Stimulated activated CD4-positive, alpha-beta T cell treated with anti-CD3 and anti-CD28 coated beads, TNF-alpha, amount 100 ng/mL, for 24 hours (primary cell): ENCODE results near the gene LRIT3.
"Not testable (repeated sequence)": the region's sequence is repeated elsewhere in the genome, so short reads cannot be mapped to it uniquely, and the experiment has no call there.

Source experiments
- DNase-seq, 3 experiments: peaks; one replicate each; pipeline ENCODE4 v3.0.0-alpha.2; 2020; ENCODE audit warnings: low read depth in 3 of 3

LRIT3 gene

GRCh38 chr4:109850601-109851000, 2.7 kb downstream of the LRIT3 start:
- DNase-seq, result no peak

- not testable (repeated sequence) for DNase-seq
These were observed 11.8 kb downstream of the LRIT3 start for GRCh38 chr4:109859426-109860300.

DNA sequence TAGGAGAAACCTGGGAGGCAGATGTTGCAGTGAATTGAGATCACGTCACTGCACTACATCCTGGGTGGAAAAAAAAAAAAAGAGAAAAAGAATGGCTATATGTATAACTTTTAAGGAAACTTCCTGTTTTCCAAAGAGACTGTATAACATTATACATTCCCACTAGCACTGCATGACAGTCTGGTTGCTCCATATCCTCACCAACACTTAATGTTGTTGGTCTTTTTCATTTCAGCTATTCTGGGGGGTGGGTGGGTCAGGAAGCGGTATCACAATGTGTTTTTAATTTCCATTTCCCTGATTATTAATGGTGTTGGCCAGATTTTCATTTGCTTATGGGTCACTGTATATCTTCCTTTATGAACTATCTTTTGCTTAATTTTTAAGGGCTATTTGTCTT, 13.4 kb downstream of the LRIT3 start:
- DNase-seq, result no peak

DNA sequence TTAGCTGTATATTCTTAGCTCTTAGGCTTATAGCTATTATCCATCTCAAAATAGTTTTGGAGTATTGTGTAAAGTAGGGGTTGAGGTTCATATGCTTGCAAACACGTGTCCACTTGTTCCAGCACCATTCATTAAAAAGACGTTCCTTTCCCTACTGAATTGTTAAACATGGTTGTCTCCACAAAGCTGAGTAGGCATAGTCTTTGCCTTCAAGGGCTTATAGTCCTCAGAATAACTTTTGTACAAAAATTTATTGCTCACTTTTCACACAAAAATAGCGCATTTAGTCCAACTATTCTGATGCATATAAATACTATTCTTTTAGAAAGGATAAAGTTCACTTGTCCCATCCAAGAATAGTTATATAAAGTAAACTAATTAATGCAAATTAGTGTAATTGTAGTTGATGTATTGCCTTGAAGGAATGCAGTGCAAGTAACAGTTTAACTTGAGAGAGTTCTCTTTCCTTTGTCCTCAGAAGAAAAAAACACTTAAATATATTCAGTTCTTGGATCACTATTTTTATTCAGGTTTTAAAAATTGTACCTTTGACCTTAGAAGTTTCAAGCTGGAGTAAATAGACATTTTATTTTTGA, 14.1 kb downstream of the LRIT3 start:
- no peak for DNase-seq

DNA sequence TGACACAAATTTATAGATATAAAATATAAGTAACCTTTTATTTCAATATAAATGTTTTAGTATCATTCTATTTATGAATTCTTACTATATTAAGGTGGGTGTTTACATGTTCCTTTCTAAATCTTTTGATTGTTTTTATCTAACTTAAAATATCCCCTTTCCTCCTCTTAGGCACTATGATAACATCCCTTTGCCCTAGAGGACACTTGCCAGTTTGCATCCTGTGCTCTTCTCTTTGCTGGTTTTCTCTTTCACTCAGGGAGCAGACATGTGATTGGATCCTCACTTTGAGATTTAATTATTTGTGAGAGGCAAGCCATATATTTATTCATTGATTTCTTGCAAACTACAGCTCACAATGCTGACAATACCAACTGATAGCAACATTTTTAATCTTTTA, 16.2 kb downstream of the LRIT3 start:
- DNase-seq, result no peak

- DNase-seq, result no peak
These were observed 22.2 kb downstream of the LRIT3 start for GRCh38 chr4:109870061-109870460.

DNA sequence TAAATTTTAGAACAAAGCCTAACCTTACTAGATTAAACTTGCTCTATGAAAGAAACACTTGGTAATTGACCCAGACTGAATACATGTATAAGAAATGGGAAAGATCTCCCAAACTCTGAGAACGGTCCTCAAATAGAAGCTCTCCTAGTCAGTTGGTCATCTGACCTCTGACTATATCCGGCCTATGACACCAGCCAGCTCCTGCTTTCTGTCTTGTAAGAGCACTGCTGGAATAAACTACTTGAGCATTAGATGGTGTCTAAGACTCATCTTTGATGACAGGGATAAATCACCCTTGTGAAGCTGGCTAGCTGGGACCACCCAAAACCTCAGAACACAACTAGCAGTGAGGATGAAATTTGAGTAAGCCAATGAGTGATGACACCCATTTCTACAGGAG, 24.2 kb downstream of the LRIT3 start:
- no peak for DNase-seq

DNA sequence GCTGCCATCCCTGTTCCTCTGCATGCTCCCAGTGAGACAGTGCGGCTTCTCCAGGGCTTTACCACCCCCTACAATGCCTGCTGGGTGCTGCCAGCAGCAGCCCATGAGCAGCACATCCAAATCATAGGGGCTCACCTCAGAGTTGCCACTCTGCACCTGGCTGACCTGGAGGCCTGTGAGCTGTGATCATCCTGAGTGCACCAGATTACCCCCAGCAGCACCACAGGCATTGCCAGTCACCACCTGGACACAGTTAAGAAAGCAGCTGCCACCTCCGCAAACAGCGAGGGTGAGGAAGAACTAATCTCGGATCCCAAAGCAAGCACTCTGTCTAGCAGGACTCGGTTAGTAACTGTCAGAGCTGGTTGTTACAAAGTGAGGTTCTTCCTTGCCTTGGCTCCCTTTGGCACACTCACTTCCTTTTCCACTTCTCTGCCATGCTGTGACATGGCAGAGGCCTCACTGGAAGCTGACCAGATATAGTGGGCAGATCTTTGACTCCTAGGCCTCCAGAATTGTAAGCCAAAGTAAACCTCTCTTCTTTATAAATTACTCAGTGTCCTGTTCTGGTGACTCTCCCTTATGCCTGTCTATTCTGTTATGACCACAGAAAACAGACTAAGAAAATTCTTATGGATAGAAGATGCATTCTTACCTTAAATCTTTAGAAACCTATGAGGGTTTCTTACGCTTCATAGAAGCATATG, 25.2 kb downstream of the LRIT3 start:
- no peak for DNase-seq

DNA sequence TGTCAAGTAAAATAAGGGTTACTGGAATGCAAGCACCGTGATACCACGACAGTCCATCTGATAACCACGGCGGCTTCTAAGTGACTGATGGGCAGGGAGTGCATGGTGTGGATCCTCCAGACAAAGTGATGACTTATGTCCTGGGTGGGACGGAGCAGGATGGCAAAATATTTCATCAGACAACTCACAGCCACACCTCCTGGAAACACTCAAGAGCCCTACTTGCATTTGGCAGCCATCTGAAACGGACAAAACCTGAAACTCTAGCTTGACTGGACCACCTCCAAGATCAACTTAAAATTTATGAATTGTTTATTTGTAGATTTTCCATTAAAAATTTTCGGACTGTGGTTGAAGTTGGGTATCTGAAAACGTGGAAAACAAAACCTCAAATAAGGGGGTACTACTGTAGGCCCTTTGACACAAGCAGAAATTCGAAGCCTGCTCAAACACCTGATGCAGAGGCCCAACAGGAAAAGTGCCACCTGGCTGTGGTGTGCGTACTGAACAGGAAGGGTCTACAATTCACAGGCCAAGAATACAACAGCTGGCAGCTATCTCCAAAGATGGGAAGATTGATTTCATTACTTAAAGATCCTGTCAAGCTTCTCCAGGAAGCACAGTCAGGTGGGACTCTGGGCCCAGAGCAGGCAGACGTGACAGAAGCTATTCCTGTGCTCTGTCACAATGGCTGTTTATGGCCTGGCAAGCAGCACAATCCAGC, 26.0 kb downstream of the LRIT3 start:
- no peak for DNase-seq

DNA sequence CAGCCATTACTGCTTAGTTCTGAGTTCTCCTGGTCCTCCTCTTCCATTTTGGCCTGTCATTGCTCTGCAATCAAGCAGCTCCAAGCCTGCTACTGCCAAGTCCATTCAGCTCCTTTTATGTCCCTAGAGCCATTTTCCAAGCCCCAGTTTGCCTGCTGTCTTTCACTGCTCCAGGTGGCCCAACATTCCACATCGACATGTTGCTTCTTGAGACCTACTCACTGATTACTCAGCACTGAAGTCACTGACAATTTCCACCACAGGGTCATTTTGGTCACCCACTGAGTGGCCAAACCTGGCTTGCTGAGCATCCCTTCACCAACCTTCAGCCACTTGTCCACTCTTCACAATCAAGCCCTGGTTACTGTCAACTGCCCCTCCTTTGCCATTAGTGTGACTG, 27.2 kb downstream of the LRIT3 start:
- DNase-seq, result no peak

DNA sequence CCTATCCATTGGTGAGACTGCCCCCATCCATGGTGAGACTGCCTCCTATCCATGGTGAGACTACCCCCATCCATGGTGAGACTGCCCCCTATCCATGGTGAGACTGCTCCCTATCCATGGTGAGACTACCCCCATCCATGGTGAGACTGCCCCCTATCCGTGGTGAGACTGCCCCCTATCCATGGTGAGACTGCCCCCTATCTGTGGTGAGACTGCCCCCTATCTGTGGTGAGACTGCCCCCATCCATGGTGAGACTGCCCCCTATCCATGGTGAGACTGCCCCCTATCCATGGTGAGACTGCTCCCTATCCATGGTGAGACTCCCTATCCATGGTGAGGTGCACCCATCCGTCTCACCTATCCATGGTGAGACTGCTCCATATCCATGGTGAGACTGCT, 27.6 kb downstream of the LRIT3 start:
- not testable (repeated sequence) for DNase-seq

DNA sequence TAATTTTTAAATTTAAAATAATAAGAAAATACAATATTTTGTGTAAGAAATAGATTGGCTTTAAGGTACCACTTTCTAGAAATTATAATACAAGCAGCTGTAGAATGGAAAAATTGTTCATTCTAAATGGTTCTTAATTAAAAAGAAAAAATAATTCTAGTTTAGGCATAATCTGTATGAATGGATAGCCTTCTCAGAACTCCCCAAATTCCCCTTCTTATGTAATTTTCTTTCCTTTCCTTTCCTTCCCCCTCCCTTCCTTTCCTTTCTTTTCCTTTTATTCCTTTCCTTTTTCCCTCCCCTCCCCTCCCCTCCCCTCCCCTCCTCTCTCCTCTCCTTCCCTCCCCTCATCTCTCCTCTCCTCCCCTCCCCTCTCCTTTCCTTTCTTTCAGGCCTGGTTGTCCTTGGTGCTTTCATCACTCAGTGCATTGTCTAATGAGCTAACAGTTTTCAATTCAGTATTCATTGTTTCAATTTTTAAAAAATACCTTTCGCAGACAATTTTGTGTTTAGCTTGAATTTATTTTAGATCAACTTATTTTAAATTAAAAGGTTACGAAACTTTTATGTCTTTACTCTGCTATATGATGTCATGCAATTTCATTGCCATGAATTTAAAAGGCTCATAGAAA, 28.8 kb downstream of the LRIT3 start:
- DNase-seq, result no peak

- DNase-seq, result no peak
These were observed 29.5 kb downstream of the LRIT3 start for GRCh38 chr4:109877400-109877799.

DNA sequence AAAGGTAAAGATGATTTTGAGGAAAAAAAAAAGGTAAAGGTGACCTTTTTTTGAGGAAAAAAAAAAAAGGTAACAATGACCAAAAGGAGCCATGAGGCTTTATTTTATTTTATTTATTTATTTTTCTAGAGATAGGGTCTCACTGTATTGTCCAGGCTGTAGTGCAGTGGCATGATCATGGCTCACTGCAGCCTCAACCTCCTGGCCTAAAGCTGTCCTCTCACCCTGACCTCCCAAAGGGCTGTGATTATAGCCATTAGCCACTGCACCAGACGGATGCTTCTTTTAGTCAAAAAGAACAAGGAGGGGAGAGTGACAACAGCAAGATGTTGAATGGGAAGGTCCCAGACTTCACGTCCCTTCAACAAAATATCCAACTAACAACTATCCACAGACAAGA, 30.4 kb downstream of the LRIT3 start:
- DNase-seq, result no peak

- DNase-seq, result no peak
These were observed 31.2 kb downstream of the LRIT3 start for GRCh38 chr4:109879081-109879480.

- no peak for DNase-seq
These were observed 31.9 kb downstream of the LRIT3 start for GRCh38 chr4:109879636-109880314.

- DNase-seq, result no peak
These were observed 38.4 kb downstream of the LRIT3 start for GRCh38 chr4:109886303-109886702.

- DNase-seq, result no peak
These were observed 39.2 kb downstream of the LRIT3 start for GRCh38 chr4:109887071-109887470.

DNA sequence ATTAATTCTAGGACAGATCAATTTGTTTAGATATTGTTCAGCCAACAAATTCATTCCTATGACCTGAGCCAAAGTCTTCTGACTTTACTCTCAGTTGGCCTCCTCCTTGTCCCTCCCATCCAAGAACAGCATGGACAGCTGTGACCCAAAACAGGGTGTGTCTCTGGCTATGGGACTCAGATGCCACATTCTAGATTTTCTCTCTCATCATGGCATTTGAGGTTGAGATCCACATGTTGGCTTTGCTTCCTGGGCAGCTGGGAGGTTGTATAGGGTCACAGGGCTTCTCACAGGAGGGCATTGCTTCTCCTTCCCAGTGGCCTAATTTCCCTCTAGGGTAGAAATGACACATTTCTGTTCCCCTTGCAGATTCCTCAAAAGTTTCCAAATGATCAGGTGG, 42.2 kb downstream of the LRIT3 start:
- DNase-seq, result no peak

DNA sequence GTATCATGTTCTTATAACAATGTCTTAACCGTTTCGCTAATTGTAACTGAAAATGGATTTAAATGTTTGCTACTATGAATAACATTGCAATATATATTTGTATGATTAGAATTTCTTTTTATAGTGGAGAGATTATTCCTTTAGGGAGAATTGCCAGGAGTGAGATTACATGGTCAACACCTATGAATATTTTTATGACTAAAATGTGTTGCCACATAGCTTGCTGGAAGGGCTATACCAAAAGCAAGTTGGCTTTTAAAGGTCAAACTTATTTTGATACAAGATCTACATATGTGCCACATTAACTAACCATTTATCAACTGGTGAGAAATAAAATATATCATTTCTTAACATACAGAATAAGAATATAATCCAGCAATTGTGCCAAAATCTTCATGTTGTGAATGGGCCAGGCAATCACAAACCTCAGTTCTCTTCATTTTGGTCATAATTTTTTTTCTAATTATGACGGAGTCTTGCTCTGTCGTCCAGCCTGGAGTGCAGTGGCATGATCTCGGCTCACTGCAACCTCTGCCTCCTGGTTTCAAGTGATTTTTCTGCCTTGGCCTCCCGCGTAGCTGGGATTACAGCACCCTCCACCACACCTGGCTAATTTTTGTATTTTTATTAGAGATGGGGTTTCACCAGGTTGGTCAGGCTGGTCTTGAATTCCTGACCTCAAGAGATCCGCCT, 54.8 kb downstream of the LRIT3 start:
- DNase-seq, result no peak

GRCh38 chr4:109908731-109909130, 60.8 kb downstream of the LRIT3 start:
- no peak for DNase-seq
